ENCODE measurements around the gene FAR2.

FAR2 gene

DNA sequence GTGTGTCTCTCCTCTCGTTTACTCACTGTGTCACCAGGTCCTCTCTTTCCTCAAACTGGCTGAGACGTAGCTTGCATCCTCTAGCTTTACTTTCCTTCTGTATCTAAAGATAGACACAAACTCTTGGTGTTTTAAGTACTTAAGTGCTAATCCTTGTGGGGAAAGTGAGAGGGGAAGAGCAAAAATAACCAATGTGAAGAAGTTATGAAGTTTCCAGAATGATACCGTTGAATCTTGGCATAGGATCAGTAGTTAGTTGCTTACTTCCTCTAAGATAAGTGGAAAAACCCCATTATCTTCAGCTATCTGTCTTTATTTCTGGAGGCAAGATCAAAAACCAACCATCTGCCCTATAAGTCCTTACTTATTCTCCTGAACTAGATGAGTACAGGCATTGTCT, 10.6 kb downstream of the FAR2 start:
- Histone ChIP-seq H4K12ac (ENCODE audit: low read depth, low read length) (no peak overlapping the region), H2BK5ac (ENCODE audit: low read depth, low read length, poor library complexity) (no peak overlapping the region), H3K27ac (ENCODE audit: low read depth, low read length) (no peak overlapping the region), H3K4me2 (ENCODE audit: low read length) (no peak overlapping the region), H3K36me3 (ENCODE audit: control insufficient read depth in 1 of 2, insufficient read depth in 2 of 2, low read length in 2 of 2) (no peaks in the 10 kb centered on the region), H3K79me2 (ENCODE audit: control insufficient read depth, insufficient read depth, low read length, poor library complexity) (no peaks in the 10 kb centered on the region), H3K27me3 (ENCODE audit: insufficient read depth, low read length) (no peaks in the 10 kb centered on the region), H3K4ac (ENCODE audit: low read depth, low read length) (no peak overlapping the region), H2AFZ (ENCODE audit: insufficient read depth, low read length, poor library complexity) (no peak overlapping the region), H4K91ac (ENCODE audit: low read depth, low read length) (no peak overlapping the region), H3K14ac (ENCODE audit: low read length) (no peak overlapping the region), H3K9ac (ENCODE audit: low read length) (no peak overlapping the region), H3K79me1 (ENCODE audit: low read length) (no peaks in the 10 kb centered on the region), H3K4me3 (ENCODE audit: low read depth, low read length) (no peak overlapping the region), H3K4me1 (ENCODE audit: control insufficient read depth in 1 of 2, insufficient read depth in 2 of 2, low read length in 2 of 2) (peaks cover 3 to 4% of the 10 kb centered on the region in 2 experiments), H2AK5ac (ENCODE audit: low read length) (no peak overlapping the region), H2BK12ac (ENCODE audit: low read length) (no peak overlapping the region), H4K8ac (ENCODE audit: low read depth, low read length) (no peak overlapping the region), H3K9me3 (ENCODE audit: insufficient read depth, low read depth, low read length) (no peaks in the 10 kb centered on the region), H2BK120ac (ENCODE audit: insufficient read depth, low read length, poor library complexity) (no peak overlapping the region), H3K23ac (ENCODE audit: low read length) (no peak overlapping the region), H3K18ac (ENCODE audit: low read length) (no peak overlapping the region)
- no peak for DNase-seq
- WGBS (ENCODE audit: extremely low coverage, insufficient coverage, insufficient read length), result no CpG with 5 or more reads among the region's 3 CpGs

DNA sequence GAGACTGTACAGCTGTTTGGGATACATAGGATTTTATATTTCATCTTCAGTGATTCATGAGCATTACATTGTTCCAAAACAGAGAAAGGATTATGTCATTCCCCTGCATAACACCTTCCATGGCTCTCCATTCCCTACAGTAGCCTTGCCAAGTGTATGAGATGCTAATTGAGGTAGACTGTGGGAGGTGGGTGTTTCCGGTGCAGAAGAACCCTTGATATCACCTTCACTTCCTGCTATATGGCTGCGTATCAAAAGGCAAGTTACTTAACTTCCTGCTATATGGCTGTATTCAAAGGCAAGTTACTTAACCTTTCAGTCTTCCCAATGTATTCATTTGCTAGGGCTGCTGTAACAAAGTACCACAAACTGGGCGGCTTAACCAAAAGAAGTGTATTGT, 11.2 kb downstream of the FAR2 start:
- Histone ChIP-seq H3K4me2 (ENCODE audit: low read length) (no peak overlapping the region), H3K4ac (ENCODE audit: low read depth, low read length) (no peak overlapping the region), H3K14ac (ENCODE audit: low read length) (no peak overlapping the region), H2BK12ac (ENCODE audit: low read length) (no peak overlapping the region), H2BK5ac (ENCODE audit: low read depth, low read length, poor library complexity) (no peak overlapping the region), H4K91ac (ENCODE audit: low read depth, low read length) (no peak overlapping the region), H3K9ac (ENCODE audit: low read length) (no peak overlapping the region), H2AK5ac (ENCODE audit: low read length) (no peak overlapping the region), H2BK120ac (ENCODE audit: insufficient read depth, low read length, poor library complexity) (no peak overlapping the region), H3K27me3 (ENCODE audit: insufficient read depth, low read length) (no peaks in the 10 kb centered on the region), H3K27ac (ENCODE audit: low read depth, low read length) (no peak overlapping the region), H3K36me3 (ENCODE audit: control insufficient read depth in 1 of 2, insufficient read depth in 2 of 2, low read length in 2 of 2) (no peaks in the 10 kb centered on the region), H3K9me3 (ENCODE audit: insufficient read depth, low read depth, low read length) (no peaks in the 10 kb centered on the region), H3K18ac (ENCODE audit: low read length) (no peak overlapping the region), H3K4me3 (ENCODE audit: low read depth, low read length) (no peak overlapping the region), H3K79me1 (ENCODE audit: low read length) (no peaks in the 10 kb centered on the region), H4K12ac (ENCODE audit: low read depth, low read length) (no peak overlapping the region), H2AFZ (ENCODE audit: insufficient read depth, low read length, poor library complexity) (no peak overlapping the region), H3K4me1 (ENCODE audit: control insufficient read depth in 1 of 2, insufficient read depth in 2 of 2, low read length in 2 of 2) (peaks cover 1 to 2% of the 10 kb centered on the region in 2 experiments), H3K23ac (ENCODE audit: low read length) (no peak overlapping the region), H4K8ac (ENCODE audit: low read depth, low read length) (no peak overlapping the region), H3K79me2 (ENCODE audit: control insufficient read depth, insufficient read depth, low read length, poor library complexity) (no peaks in the 10 kb centered on the region)
- no CpG with 5 or more reads among the region's 3 CpGs for WGBS (ENCODE audit: extremely low coverage, insufficient coverage, insufficient read length)
- DNase-seq, result no peak

DNA sequence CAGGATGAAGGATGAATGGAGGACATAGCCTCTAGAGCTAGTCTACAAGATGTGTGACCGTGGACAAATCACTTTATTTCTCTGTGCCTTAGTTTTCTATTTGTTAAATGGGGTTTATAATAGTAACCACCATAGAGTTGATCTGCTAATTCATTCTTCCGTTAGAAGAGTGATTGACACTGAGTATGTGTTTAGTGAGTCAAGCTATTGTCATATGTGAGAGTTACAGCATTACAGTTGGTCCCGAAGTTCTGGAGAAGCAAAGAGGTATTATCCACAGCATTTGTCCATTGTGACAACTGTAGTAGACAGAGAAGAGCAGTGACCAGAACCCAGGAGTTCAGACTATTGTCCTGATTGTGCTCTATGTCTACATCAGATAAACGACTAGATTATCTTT, 14.1 kb downstream of the FAR2 start:
- no peaks in the 10 kb centered on the region for H3K79me2 ChIP-seq (ENCODE audit: control insufficient read depth, insufficient read depth, low read length, poor library complexity)
- no CpG with 5 or more reads among the region's 4 CpGs for WGBS (ENCODE audit: extremely low coverage, insufficient coverage, insufficient read length)
- no peaks in the 10 kb centered on the region for H3K36me3 ChIP-seq (ENCODE audit: control insufficient read depth in 1 of 2, insufficient read depth in 2 of 2, low read length in 2 of 2)
- no peak overlapping the region for H3K27ac ChIP-seq (ENCODE audit: low read depth, low read length)
- H2AK5ac ChIP-seq (ENCODE audit: low read length), result no peak overlapping the region
- no peak overlapping the region for H2BK12ac ChIP-seq (ENCODE audit: low read length)
- H3K4me2 ChIP-seq (ENCODE audit: low read length), result no peak overlapping the region
- H4K8ac ChIP-seq (ENCODE audit: low read depth, low read length), result no peak overlapping the region
- H4K12ac ChIP-seq (ENCODE audit: low read depth, low read length), result no peak overlapping the region
- H3K23ac ChIP-seq (ENCODE audit: low read length), result no peak overlapping the region
- no peak overlapping the region for H3K4ac ChIP-seq (ENCODE audit: low read depth, low read length)
- H2BK120ac ChIP-seq (ENCODE audit: insufficient read depth, low read length, poor library complexity), result no peak overlapping the region
- no peak overlapping the region for H3K9ac ChIP-seq (ENCODE audit: low read length)
- no peak overlapping the region for H2AFZ ChIP-seq (ENCODE audit: insufficient read depth, low read length, poor library complexity)
- no peak overlapping the region for H3K14ac ChIP-seq (ENCODE audit: low read length)
- peaks cover 1% of the 10 kb centered on the region for H3K79me1 ChIP-seq (ENCODE audit: low read length)
- no peak overlapping the region for H3K18ac ChIP-seq (ENCODE audit: low read length)
- no peaks in the 10 kb centered on the region for H3K4me1 ChIP-seq (ENCODE audit: control insufficient read depth in 1 of 2, insufficient read depth in 2 of 2, low read length in 2 of 2)
- no peak overlapping the region for H4K91ac ChIP-seq (ENCODE audit: low read depth, low read length)
- DNase-seq, result no peak
- H3K4me3 ChIP-seq (ENCODE audit: low read depth, low read length), result no peak overlapping the region
- H2BK5ac ChIP-seq (ENCODE audit: low read depth, low read length, poor library complexity), result no peak overlapping the region
- H3K9me3 ChIP-seq (ENCODE audit: insufficient read depth, low read depth, low read length), result no peaks in the 10 kb centered on the region
- no peaks in the 10 kb centered on the region for H3K27me3 ChIP-seq (ENCODE audit: insufficient read depth, low read length)

DNA sequence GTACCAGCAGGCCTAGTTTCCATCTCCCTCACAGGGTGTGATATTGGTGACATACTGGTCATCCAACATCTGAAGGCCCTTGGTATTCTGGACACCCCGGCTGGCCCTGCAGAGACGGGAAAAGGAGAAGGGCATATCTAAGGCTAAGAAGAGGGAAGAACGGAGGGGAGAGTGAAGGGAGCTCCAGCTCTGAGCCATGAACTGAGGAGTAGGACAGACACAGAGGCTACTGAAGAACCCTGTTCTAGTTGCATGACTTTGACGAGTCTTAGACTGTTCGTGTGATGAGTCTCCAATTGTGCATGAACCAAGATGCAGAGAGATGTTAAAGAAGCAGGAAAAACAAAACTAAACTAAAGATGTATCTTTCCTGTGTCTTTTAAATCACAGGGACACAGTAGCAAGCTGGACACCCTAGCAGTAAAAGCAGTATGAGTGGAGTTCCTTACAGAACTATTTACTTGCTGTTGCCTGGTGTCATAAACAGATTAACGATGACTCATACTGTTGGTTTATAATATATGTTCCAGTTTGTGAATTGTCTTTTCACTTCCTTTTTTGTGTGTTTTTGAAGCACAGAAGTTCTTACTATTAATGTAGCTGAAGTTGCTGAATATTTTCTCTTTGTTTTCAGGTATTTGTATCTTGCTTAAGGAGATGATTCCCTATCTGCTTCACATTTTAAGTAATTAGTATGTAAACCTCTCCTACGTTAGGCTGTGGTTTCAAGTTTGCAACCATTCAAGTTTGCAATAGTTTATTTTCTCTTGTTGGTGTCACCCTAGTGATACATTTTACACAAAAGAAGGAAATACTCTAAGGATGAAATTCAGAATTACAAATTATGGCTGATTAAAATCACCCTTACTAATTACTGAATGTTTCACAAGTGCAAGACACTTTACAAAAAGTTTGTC, 15.7 kb downstream of the FAR2 start:
- H3K27ac ChIP-seq (ENCODE audit: low read depth, low read length), result no peak overlapping the region
- no peak overlapping the region for H4K91ac ChIP-seq (ENCODE audit: low read depth, low read length)
- H3K9ac ChIP-seq (ENCODE audit: low read length), result no peak overlapping the region
- no peak overlapping the region for H2AFZ ChIP-seq (ENCODE audit: insufficient read depth, low read length, poor library complexity)
- H3K18ac ChIP-seq (ENCODE audit: low read length), result peak overlapping the region; percentile 33
- H3K9me3 ChIP-seq (ENCODE audit: insufficient read depth, low read depth, low read length), result no peaks in the 10 kb centered on the region
- no peaks in the 10 kb centered on the region for H3K27me3 ChIP-seq (ENCODE audit: insufficient read depth, low read length)
- H4K12ac ChIP-seq (ENCODE audit: low read depth, low read length), result no peak overlapping the region
- no peak overlapping the region for H2BK120ac ChIP-seq (ENCODE audit: insufficient read depth, low read length, poor library complexity)
- H4K8ac ChIP-seq (ENCODE audit: low read depth, low read length), result no peak overlapping the region
- peaks cover 1% of the 10 kb centered on the region for H3K79me1 ChIP-seq (ENCODE audit: low read length)
- no peak overlapping the region for H2BK5ac ChIP-seq (ENCODE audit: low read depth, low read length, poor library complexity)
- no peak overlapping the region for H3K4me3 ChIP-seq (ENCODE audit: low read depth, low read length)
- WGBS (ENCODE audit: extremely low coverage, insufficient coverage, insufficient read length), result no CpG with 5 or more reads among the region's 7 CpGs
- H2BK12ac ChIP-seq (ENCODE audit: low read length), result no peak overlapping the region
- H3K14ac ChIP-seq (ENCODE audit: low read length), result no peak overlapping the region
- peak in 1 of 2 donors; percentile 63 for DNase-seq
- no peak overlapping the region for H3K4me2 ChIP-seq (ENCODE audit: low read length)
- no peaks in the 10 kb centered on the region for H3K79me2 ChIP-seq (ENCODE audit: control insufficient read depth, insufficient read depth, low read length, poor library complexity)
- no peak overlapping the region for H2AK5ac ChIP-seq (ENCODE audit: low read length)
- H3K4ac ChIP-seq (ENCODE audit: low read depth, low read length), result no peak overlapping the region
- no peaks in the 10 kb centered on the region for H3K36me3 ChIP-seq (ENCODE audit: control insufficient read depth in 1 of 2, insufficient read depth in 2 of 2, low read length in 2 of 2)
- no peaks in the 10 kb centered on the region for H3K4me1 ChIP-seq (ENCODE audit: control insufficient read depth in 1 of 2, insufficient read depth in 2 of 2, low read length in 2 of 2)
- H3K23ac ChIP-seq (ENCODE audit: low read length), result no peak overlapping the region
